Osteoblast (primary cell): Measurements from ENCODE around the gene TRAPPC6A. TPM values are rescaled to one million over a fixed set of nuclear protein-coding genes. Genes with fewer than 3 reads are reported as not detected.

Experiments
- DNase-seq: peaks from one replicate; pipeline ENCODE4 v3.0.0; 2011; ENCODE audit warnings: low spot score, mixed read lengths; ENCODE audit not compliant: insufficient read length; ENCODE audit errors: missing footprints
- H2AFZ ChIP-seq: 2 replicates; pipeline ENCODE4 v1.6.0; 2011; ENCODE audit warnings: mild to moderate bottlenecking, low read length
- H3K27ac ChIP-seq: 2 replicates; pipeline ENCODE4 v1.5.1; 2011; ENCODE audit warnings: mild to moderate bottlenecking, low read depth, low read length, moderate library complexity
- H3K27me3 ChIP-seq: 2 replicates; pipeline ENCODE4 v1.6.0; 2012; ENCODE audit warnings: mild to moderate bottlenecking, control low read depth, inconsistent platforms, low read length, moderate library complexity; ENCODE audit not compliant: insufficient read depth
- H3K36me3 ChIP-seq: 2 replicates; pipeline ENCODE4 v1.5.1; 2011; ENCODE audit warnings: mild to moderate bottlenecking, low read length, control low read depth, moderate library complexity; ENCODE audit not compliant: insufficient read depth
- H3K4me1 ChIP-seq: 2 replicates; pipeline ENCODE4 v1.5.1; 2011; ENCODE audit warnings: mild to moderate bottlenecking, low read length, control low read depth, moderate library complexity; ENCODE audit not compliant: insufficient read depth
- H3K4me2 ChIP-seq: 2 replicates; pipeline ENCODE4 v1.6.0; 2011; ENCODE audit warnings: mild to moderate bottlenecking, low read length; ENCODE audit not compliant: insufficient read depth
- H3K4me3 ChIP-seq: fragments of 200-600 bp; sonication (generic); 3 replicates; pipeline ENCODE4 v1.5.1; 2012; ENCODE audit warnings: mild to moderate bottlenecking, low read length, inconsistent platforms; ENCODE audit not compliant: insufficient read depth
- H3K79me2 ChIP-seq: 2 replicates; pipeline ENCODE4 v1.6.0; 2012; ENCODE audit warnings: mild to moderate bottlenecking, low read length, control low read depth, inconsistent platforms; ENCODE audit not compliant: insufficient read depth
- H3K9me3 ChIP-seq: 2 replicates; pipeline ENCODE4 v1.5.1; 2011; ENCODE audit warnings: low read depth, low read length, control low read depth
- H4K20me1 ChIP-seq: 2 replicates; pipeline ENCODE4 v1.6.0; 2012; ENCODE audit warnings: mild to moderate bottlenecking, low read length, control low read depth; ENCODE audit not compliant: insufficient read depth
- CTCF ChIP-seq: IDR thresholded peaks from 2 replicates; pipeline ENCODE4 v1.5.1; 2011; ENCODE audit warnings: mild to moderate bottlenecking, low read depth, low read length, moderate library complexity; ENCODE audit errors: extremely low read depth
- total RNA-seq: library from RNA; depleted of rRNA; stranded (reverse); fragments of >200 nt; gene quantifications from 2 replicates; pipeline ENCODE4 v1.2.3, GENCODE V29; 2012

Gene TRAPPC6A
- total RNA-seq, 1 donor: 13.8 TPM

- DNase-seq: no peak
- no peaks in the 10 kb centered on the region for H3K36me3 ChIP-seq
- H3K4me2 ChIP-seq: no peak overlapping the region
- peaks cover 8% of the 10 kb centered on the region for H3K4me1 ChIP-seq
- H3K27ac ChIP-seq: no peak overlapping the region
- no peaks in the 10 kb centered on the region for H3K9me3 ChIP-seq
- H3K4me3 ChIP-seq: no peak overlapping the region
- H3K79me2 ChIP-seq: peaks cover 95% of the 10 kb centered on the region
- H2AFZ ChIP-seq: no peak overlapping the region
- peaks cover 78% of the 10 kb centered on the region for H4K20me1 ChIP-seq
- no peak for TF ChIP-seq CTCF
- H3K27me3 ChIP-seq: no peaks in the 10 kb centered on the region
These were observed 63.9 kb downstream of the TRAPPC6A start for GRCh38 chr19:45114116-45114515.

GRCh38 chr19:45113628-45114027 lies 64.4 kb downstream of the TRAPPC6A start:
- Histone ChIP-seq H3K36me3 (no peaks in the 10 kb centered on the region), H4K20me1 (peaks cover 78% of the 10 kb centered on the region), H3K9me3 (no peaks in the 10 kb centered on the region), H2AFZ (no peak overlapping the region), H3K4me3 (no peak overlapping the region), H3K79me2 (peaks cover 98% of the 10 kb centered on the region), H3K4me2 (no peak overlapping the region), H3K27me3 (no peaks in the 10 kb centered on the region), H3K27ac (no peak overlapping the region), H3K4me1 (peaks cover 8% of the 10 kb centered on the region)
- no peak for DNase-seq
- TF ChIP-seq CTCF: no peak

Other genes starting within 250 kb of the TRAPPC6A start
- gene APOC4, start 236.0 kb downstream of the TRAPPC6A start, total RNA-seq: not detected in 2 replicates
- gene APOC2, start 232.2 kb downstream of the TRAPPC6A start, total RNA-seq: not detected in 2 replicates
- gene CLPTM1, start 222.9 kb downstream of the TRAPPC6A start, total RNA-seq: 45.2 and 61.3 TPM in 2 replicates
- gene RELB, start 176.8 kb downstream of the TRAPPC6A start, total RNA-seq: 8.5 and 9.8 TPM in 2 replicates
- 17.0 and 17.1 TPM in 2 replicates for gene CLASRP, start 139.2 kb downstream of the TRAPPC6A start, total RNA-seq
- under 0.01 TPM in 1 of 2 replicates, not detected in the other for gene ZNF296, start 101.8 kb downstream of the TRAPPC6A start, total RNA-seq
- 8.3 and 14.8 TPM in 2 replicates for gene GEMIN7, start 99.0 kb downstream of the TRAPPC6A start, total RNA-seq
- gene PPP1R37, start 85.1 kb downstream of the TRAPPC6A start, total RNA-seq: 43.9 and 53.6 TPM in 2 replicates
- gene NKPD1, start 17.3 kb downstream of the TRAPPC6A start, total RNA-seq: 0.29 TPM in 1 of 2 replicates, not detected in the other
- 7.2 and 10.0 TPM in 2 replicates for gene BLOC1S3, start 547 bp upstream of the TRAPPC6A start, total RNA-seq
- gene EXOC3L2, start 67.2 kb upstream of the TRAPPC6A start, total RNA-seq: not detected in 2 replicates
- 16.2 and 18.1 TPM in 2 replicates for gene MARK4, start 73.0 kb upstream of the TRAPPC6A start, total RNA-seq
- gene CKM, start 144.6 kb upstream of the TRAPPC6A start, total RNA-seq: under 0.01 and 0.36 TPM in 2 replicates
- 0.29 and 0.72 TPM in 2 replicates for gene KLC3, start 162.5 kb upstream of the TRAPPC6A start, total RNA-seq
- gene ERCC2, start 192.3 kb upstream of the TRAPPC6A start, total RNA-seq: 47.4 and 52.5 TPM in 2 replicates
- 6.9 and 8.5 TPM in 2 replicates for gene PPP1R13L, start 226.8 kb upstream of the TRAPPC6A start, total RNA-seq
- gene POLR1G, start 228.4 kb upstream of the TRAPPC6A start, total RNA-seq: 10.5 and 10.6 TPM in 2 replicates
- 88.4 and 96.3 TPM in 2 replicates for gene ERCC1, start 245.7 kb upstream of the TRAPPC6A start, total RNA-seq